Measurements from ENCODE around the gene PACRG.

The PACRG gene

DNA sequence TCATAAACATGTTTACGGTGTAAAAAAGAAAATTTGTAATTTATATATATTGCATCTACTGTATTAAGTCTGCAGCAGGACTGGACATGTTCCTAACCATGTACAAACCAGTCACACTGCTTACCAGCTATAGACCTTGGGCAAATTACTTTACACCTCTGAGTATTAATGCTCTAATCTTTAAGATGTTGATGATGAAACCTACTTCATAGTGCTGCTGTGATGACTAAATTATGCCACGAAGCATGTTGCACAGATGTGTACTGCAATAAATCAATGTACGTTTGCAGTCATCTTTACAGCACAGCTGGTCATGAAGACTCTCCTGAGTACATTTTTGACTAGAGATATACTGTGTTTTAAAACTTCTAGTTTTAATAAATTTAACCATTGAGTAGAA lies 42.8 kb upstream of the PACRG start:
- Histone ChIP-seq H3K4ac (ENCODE audit: low read depth in 1 of 2, low read length in 2 of 2) (no peak overlapping the region), H4K91ac (ENCODE audit: low read length) (no peak overlapping the region), H3K27ac (ENCODE audit: low read length, poor library complexity, severe bottlenecking) (no peak overlapping the region), H2BK5ac (ENCODE audit: low read depth, low read length, poor library complexity, severe bottlenecking) (no peak overlapping the region), H3K4me2 (ENCODE audit: low read length, poor library complexity, severe bottlenecking) (no peak overlapping the region), H2BK12ac (ENCODE audit: low read length in 2 of 2) (no peak overlapping the region), H2AFZ (ENCODE audit: low read depth, low read length) (no peak overlapping the region), H3K4me3 (ENCODE audit: insufficient read depth in 1 of 2, low read depth in 1 of 2, low read length in 2 of 2) (no peak overlapping the region), H2BK15ac (ENCODE audit: low read depth, poor library complexity, severe bottlenecking) (no peak overlapping the region), H3K4me1 (ENCODE audit: control insufficient read depth, insufficient read depth, low read depth, low read length) (no peaks in the 10 kb centered on the region), H4K8ac (ENCODE audit: low read length) (no peak overlapping the region), H2AK5ac (ENCODE audit: low read length, severe bottlenecking) (no peak overlapping the region), H3K14ac (ENCODE audit: low read length in 2 of 2) (no peak overlapping the region), H3K79me1 (replicated peaks; ENCODE audit: low read length, poor library complexity, severe bottlenecking) (no peaks in the 10 kb centered on the region), H3K27me3 (ENCODE audit: control insufficient read depth in 1 of 2, insufficient read depth in 1 of 2, low read length in 2 of 2) (no peaks in the 10 kb centered on the region), H3K9me3 (ENCODE audit: control insufficient read depth, low read length) (no peaks in the 10 kb centered on the region), H3K9ac (ENCODE audit: low read length) (no peak overlapping the region), H3K23ac (ENCODE audit: low read length in 2 of 2) (no peak overlapping the region), H3K36me3 (ENCODE audit: control insufficient read depth in 1 of 2, insufficient read depth in 2 of 2, low read depth in 1 of 2, low read length in 2 of 2) (no peaks in the 10 kb centered on the region), H3K18ac (ENCODE audit: low read depth in 1 of 2, low read length in 2 of 2) (no peak overlapping the region), H2BK120ac (ENCODE audit: low read depth, low read length) (no peak overlapping the region)
- no peak for DNase-seq
- whole genome bisulfite sequencing: 57% methylated on average over 1 of the region's 3 CpGs

DNA sequence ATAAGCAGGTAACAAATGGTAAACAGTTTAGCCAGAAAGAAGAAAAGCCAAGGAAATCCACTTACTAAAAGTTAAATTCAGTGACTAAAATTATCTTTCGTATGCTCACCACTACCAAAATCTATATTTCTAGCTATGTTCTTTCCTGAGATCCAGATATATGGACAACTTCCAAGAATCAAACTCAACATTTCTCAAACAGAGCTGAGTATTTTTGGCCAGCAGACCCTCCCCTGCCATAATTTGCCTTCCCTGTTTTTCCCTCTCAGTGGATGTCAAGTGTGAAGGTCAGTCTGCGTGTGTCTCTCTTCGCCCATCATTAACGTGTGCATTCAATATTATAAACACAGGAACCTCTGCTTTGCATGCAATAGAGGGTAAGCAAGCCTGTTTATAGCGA lies 42.2 kb upstream of the PACRG start:
- no peaks in the 10 kb centered on the region for H3K4me1 ChIP-seq (ENCODE audit: control insufficient read depth, insufficient read depth, low read depth, low read length)
- H3K9me3 ChIP-seq (ENCODE audit: control insufficient read depth, low read length): no peaks in the 10 kb centered on the region
- H2BK5ac ChIP-seq (ENCODE audit: low read depth, low read length, poor library complexity, severe bottlenecking): no peak overlapping the region
- H2BK12ac ChIP-seq (ENCODE audit: low read length in 2 of 2): no peak overlapping the region
- DNase-seq: no peak
- no peaks in the 10 kb centered on the region for H3K27me3 ChIP-seq (ENCODE audit: control insufficient read depth in 1 of 2, insufficient read depth in 1 of 2, low read length in 2 of 2)
- no peak overlapping the region for H2BK120ac ChIP-seq (ENCODE audit: low read depth, low read length)
- H4K8ac ChIP-seq (ENCODE audit: low read length): no peak overlapping the region
- no peak overlapping the region for H2AK5ac ChIP-seq (ENCODE audit: low read length, severe bottlenecking)
- H2BK15ac ChIP-seq (ENCODE audit: low read depth, poor library complexity, severe bottlenecking): no peak overlapping the region
- H3K9ac ChIP-seq (ENCODE audit: low read length): no peak overlapping the region
- H3K27ac ChIP-seq (ENCODE audit: low read length, poor library complexity, severe bottlenecking): no peak overlapping the region
- no peak overlapping the region for H3K4me3 ChIP-seq (ENCODE audit: insufficient read depth in 1 of 2, low read depth in 1 of 2, low read length in 2 of 2)
- H3K18ac ChIP-seq (ENCODE audit: low read depth in 1 of 2, low read length in 2 of 2): no peak overlapping the region
- H3K79me1 ChIP-seq (replicated peaks; ENCODE audit: low read length, poor library complexity, severe bottlenecking): no peaks in the 10 kb centered on the region
- WGBS: 79% methylated on average over 5 of the region's 5 CpGs
- H3K4me2 ChIP-seq (ENCODE audit: low read length, poor library complexity, severe bottlenecking): no peak overlapping the region
- no peak overlapping the region for H3K14ac ChIP-seq (ENCODE audit: low read length in 2 of 2)
- H2AFZ ChIP-seq (ENCODE audit: low read depth, low read length): no peak overlapping the region
- no peaks in the 10 kb centered on the region for H3K36me3 ChIP-seq (ENCODE audit: control insufficient read depth in 1 of 2, insufficient read depth in 2 of 2, low read depth in 1 of 2, low read length in 2 of 2)
- H3K23ac ChIP-seq (ENCODE audit: low read length in 2 of 2): no peak overlapping the region
- no peak overlapping the region for H3K4ac ChIP-seq (ENCODE audit: low read depth in 1 of 2, low read length in 2 of 2)
- no peak overlapping the region for H4K91ac ChIP-seq (ENCODE audit: low read length)

DNA sequence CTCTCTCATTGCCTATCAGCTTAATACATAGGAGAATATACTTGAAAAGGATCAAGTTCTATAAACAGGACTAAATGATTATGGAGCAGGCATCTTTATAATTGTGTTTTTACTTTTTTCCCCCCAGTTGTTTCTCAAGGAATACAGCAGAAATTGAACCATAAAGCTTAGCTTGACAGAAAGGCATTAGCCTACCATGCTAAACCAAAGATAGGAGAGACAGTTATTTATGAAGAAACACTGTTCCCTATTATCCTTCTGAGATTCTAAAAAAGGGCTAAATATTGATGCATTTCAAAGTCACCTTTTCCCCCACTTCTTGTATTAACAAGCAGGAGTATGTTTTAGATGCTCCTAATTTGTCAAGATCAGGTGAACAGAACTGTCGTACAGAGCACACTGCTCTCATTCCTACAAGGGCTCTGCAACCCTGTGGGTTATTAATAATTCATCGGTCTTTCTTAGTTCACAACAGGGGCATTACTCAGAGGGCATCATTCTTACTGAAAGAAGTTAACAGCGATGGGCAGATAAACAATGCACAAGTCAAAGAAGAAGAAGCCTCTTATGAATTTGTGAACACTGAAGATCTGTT lies 38.9 kb upstream of the PACRG start:
- Histone ChIP-seq H4K8ac (ENCODE audit: low read length) (no peak overlapping the region), H2BK15ac (ENCODE audit: low read depth, poor library complexity, severe bottlenecking) (no peak overlapping the region), H3K4ac (ENCODE audit: low read depth in 1 of 2, low read length in 2 of 2) (no peak overlapping the region), H3K36me3 (ENCODE audit: control insufficient read depth in 1 of 2, insufficient read depth in 2 of 2, low read depth in 1 of 2, low read length in 2 of 2) (no peaks in the 10 kb centered on the region), H2AK5ac (ENCODE audit: low read length, severe bottlenecking) (no peak overlapping the region), H2BK5ac (ENCODE audit: low read depth, low read length, poor library complexity, severe bottlenecking) (no peak overlapping the region), H2AFZ (ENCODE audit: low read depth, low read length) (no peak overlapping the region), H3K4me3 (ENCODE audit: insufficient read depth in 1 of 2, low read depth in 1 of 2, low read length in 2 of 2) (no peak overlapping the region), H3K4me2 (ENCODE audit: low read length, poor library complexity, severe bottlenecking) (no peak overlapping the region), H4K91ac (ENCODE audit: low read length) (no peak overlapping the region), H3K9me3 (ENCODE audit: control insufficient read depth, low read length) (no peaks in the 10 kb centered on the region), H3K14ac (ENCODE audit: low read length in 2 of 2) (no peak overlapping the region), H3K9ac (ENCODE audit: low read length) (no peak overlapping the region), H2BK120ac (ENCODE audit: low read depth, low read length) (no peak overlapping the region), H3K27ac (ENCODE audit: low read length, poor library complexity, severe bottlenecking) (no peak overlapping the region), H3K4me1 (ENCODE audit: control insufficient read depth, insufficient read depth, low read depth, low read length) (no peaks in the 10 kb centered on the region), H3K18ac (ENCODE audit: low read depth in 1 of 2, low read length in 2 of 2) (no peak overlapping the region), H3K23ac (ENCODE audit: low read length in 2 of 2) (no peak overlapping the region), H3K79me1 (replicated peaks; ENCODE audit: low read length, poor library complexity, severe bottlenecking) (no peaks in the 10 kb centered on the region), H3K27me3 (ENCODE audit: control insufficient read depth in 1 of 2, insufficient read depth in 1 of 2, low read length in 2 of 2) (no peaks in the 10 kb centered on the region), H2BK12ac (ENCODE audit: low read length in 2 of 2) (no peak overlapping the region)
- DNase-seq: no peak
- 100% methylated on average over 3 of the region's 3 CpGs for WGBS

DNA sequence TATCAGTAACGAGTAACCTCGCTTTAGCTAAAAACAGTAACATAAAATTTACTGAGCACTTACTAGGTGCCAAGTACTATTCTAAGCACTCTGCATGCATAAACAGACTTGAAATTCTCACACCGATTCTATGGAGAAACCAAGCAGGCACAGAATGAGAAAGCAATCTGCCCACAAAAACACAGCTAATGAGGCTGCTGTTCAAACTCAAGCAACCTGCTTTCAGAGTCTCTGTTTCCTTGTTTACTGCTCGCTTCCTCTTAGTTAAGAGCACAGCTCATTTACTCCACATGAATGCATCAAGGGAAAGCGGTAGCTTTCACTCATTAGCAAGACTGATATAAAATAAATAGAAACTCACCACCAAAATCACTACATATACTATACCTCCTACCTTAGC lies 37.6 kb upstream of the PACRG start:
- no peak overlapping the region for H3K18ac ChIP-seq (ENCODE audit: low read depth in 1 of 2, low read length in 2 of 2)
- H3K4me2 ChIP-seq (ENCODE audit: low read length, poor library complexity, severe bottlenecking): no peak overlapping the region
- no peaks in the 10 kb centered on the region for H3K36me3 ChIP-seq (ENCODE audit: control insufficient read depth in 1 of 2, insufficient read depth in 2 of 2, low read depth in 1 of 2, low read length in 2 of 2)
- no peaks in the 10 kb centered on the region for H3K27me3 ChIP-seq (ENCODE audit: control insufficient read depth in 1 of 2, insufficient read depth in 1 of 2, low read length in 2 of 2)
- no peak overlapping the region for H4K8ac ChIP-seq (ENCODE audit: low read length)
- H3K9me3 ChIP-seq (ENCODE audit: control insufficient read depth, low read length): no peaks in the 10 kb centered on the region
- no peak overlapping the region for H2AK5ac ChIP-seq (ENCODE audit: low read length, severe bottlenecking)
- H3K79me1 ChIP-seq (replicated peaks; ENCODE audit: low read length, poor library complexity, severe bottlenecking): no peaks in the 10 kb centered on the region
- no peak overlapping the region for H3K14ac ChIP-seq (ENCODE audit: low read length in 2 of 2)
- DNase-seq: no peak
- no peak overlapping the region for H2BK5ac ChIP-seq (ENCODE audit: low read depth, low read length, poor library complexity, severe bottlenecking)
- H3K4me3 ChIP-seq (ENCODE audit: insufficient read depth in 1 of 2, low read depth in 1 of 2, low read length in 2 of 2): no peak overlapping the region
- no peak overlapping the region for H3K4ac ChIP-seq (ENCODE audit: low read depth in 1 of 2, low read length in 2 of 2)
- no peak overlapping the region for H3K9ac ChIP-seq (ENCODE audit: low read length)
- no peak overlapping the region for H2BK15ac ChIP-seq (ENCODE audit: low read depth, poor library complexity, severe bottlenecking)
- no peaks in the 10 kb centered on the region for H3K4me1 ChIP-seq (ENCODE audit: control insufficient read depth, insufficient read depth, low read depth, low read length)
- no peak overlapping the region for H3K23ac ChIP-seq (ENCODE audit: low read length in 2 of 2)
- no peak overlapping the region for H2BK12ac ChIP-seq (ENCODE audit: low read length in 2 of 2)
- H2BK120ac ChIP-seq (ENCODE audit: low read depth, low read length): no peak overlapping the region
- no peak overlapping the region for H4K91ac ChIP-seq (ENCODE audit: low read length)
- 63% methylated on average over 5 of the region's 5 CpGs for WGBS
- no peak overlapping the region for H3K27ac ChIP-seq (ENCODE audit: low read length, poor library complexity, severe bottlenecking)
- no peak overlapping the region for H2AFZ ChIP-seq (ENCODE audit: low read depth, low read length)
